Brain microvascular endothelial cell (primary cell): ENCODE results near the gene TENT4A.

ENCODE experiments used
- DNase-seq: peaks from one replicate; pipeline ENCODE4 v3.0.0-alpha.2; 2020
- H3K27ac ChIP-seq: fragments of 250-450 bp; sonication (Bioruptor Pico); 2 replicates; pipeline ENCODE4 v1.5.1; 2020; ENCODE audit warnings: mild to moderate bottlenecking, moderate library complexity
- H3K27me3 ChIP-seq: fragments of 250-450 bp; sonication (Bioruptor Pico); replicated peaks from 2 replicates; pipeline ENCODE4 v1.5.1; 2020; ENCODE audit warnings: mild to moderate bottlenecking
- H3K36me3 ChIP-seq: fragments of 250-450 bp; sonication (Bioruptor Pico); replicated peaks from 2 replicates; pipeline ENCODE4 v1.5.1; 2020; ENCODE audit warnings: mild to moderate bottlenecking
- H3K4me3 ChIP-seq: 2 replicates; pipeline ENCODE4 v1.5.1; 2011; ENCODE audit warnings: low read depth, mild to moderate bottlenecking, control low read depth, low read length, moderate library complexity
- CTCF ChIP-seq: IDR thresholded peaks from 2 replicates; pipeline ENCODE4 v1.5.1; 2011; ENCODE audit warnings: low read depth, mild to moderate bottlenecking, moderate library complexity, low read length, control low read depth, inconsistent platforms; ENCODE audit errors: missing control alignments
- in situ Hi-C: cut with HindIII; loops from 2 replicates; pipeline ENCODE4 v1.10.0; 2017; ENCODE audit warnings: low sequenced_read_pairs, low pct_ligation_motif_present

The TENT4A gene

GRCh38 chr5:6805841-6806240 is 92.6 kb downstream of the TENT4A start:
- H3K27me3 ChIP-seq: no peaks in the 10 kb centered on the region
- no peaks in the 10 kb centered on the region for H3K36me3 ChIP-seq
- H3K4me3 ChIP-seq: no peak overlapping the region
- no peak overlapping the region for H3K27ac ChIP-seq
- no peak for DNase-seq
- TF ChIP-seq CTCF: no peak
- in situ Hi-C loops: no loop called here
